Vagina (tissue), 2 donors: Measurements from ENCODE around the gene CMTR1. TPM values are rescaled to one million over a fixed set of nuclear protein-coding genes. Genes with fewer than 3 reads are reported as not detected.
A peak's percentile ranks its signal among the peaks of the same experiment; 100 is the strongest.

Experiments used
- DNase-seq, 2 donors: peaks; one replicate each; pipeline ENCODE4 v3.0.0-alpha.2; 2017; ENCODE audit errors: extremely low spot score in 2 of 2
- H3K27ac ChIP-seq: fragments of 200-600 bp; sonication (generic); one replicate; pipeline ENCODE4 v1.5.1; 2019
- H3K27me3 ChIP-seq: fragments of 200-600 bp; sonication (generic); one replicate; pipeline ENCODE4 v1.5.1; 2019
- H3K36me3 ChIP-seq, 2 donors: fragments of 200-600 bp; sonication (generic); one replicate each; pipeline ENCODE4 v1.5.1; 2017 to 2019
- H3K4me1 ChIP-seq: fragments of 200-600 bp; sonication (generic); one replicate; pipeline ENCODE4 v1.5.1; 2019
- H3K4me3 ChIP-seq, 2 donors: fragments of 200-600 bp; sonication (generic); 1 replicate in 1 of 2; 2 replicates in 1 of 2; pipeline ENCODE4 v1.5.1; 2016 to 2019
- H3K9me3 ChIP-seq: fragments of 200-600 bp; sonication (generic); one replicate; pipeline ENCODE4 v1.5.1; 2019
- CTCF ChIP-seq, 3 experiments: fragments of 450-650 bp in 2 of 3; fragments of 200-600 bp in 1 of 3; sonication (generic) in 1 of 3; IDR thresholded peaks; one replicate each; pipeline ENCODE4 v1.5.1; 2017 to 2019; ENCODE audit warnings: antibody characterized with exemption in 3 of 3, mild to moderate bottlenecking in 2 of 3, moderate library complexity in 2 of 3
- POLR2A ChIP-seq, 2 donors: fragments of 450-650 bp; IDR thresholded peaks; one replicate each; pipeline ENCODE4 v1.6.1; 2017; ENCODE audit warnings: antibody characterized with exemption in 2 of 2, mild to moderate bottlenecking in 2 of 2, moderate library complexity in 2 of 2
- POLR2AphosphoS5 ChIP-seq, 2 donors: sonication (generic); formaldehyde crosslinking; IDR thresholded peaks; one replicate each; pipeline ENCODE4 v1.9.0; 2017; ENCODE audit warnings: antibody characterized with exemption in 2 of 2, mild to moderate bottlenecking in 2 of 2, low read depth in 1 of 2; ENCODE audit not compliant: insufficient read depth in 1 of 2
- intact Hi-C: fragments of 100-400 bp; cut with DNase I; formaldehyde crosslinking; loops from one replicate; pipeline ENCODE4 v1.15.1; 2023
- total RNA-seq: library from RNA; depleted of rRNA; stranded (reverse); fragments of >200 nt; gene quantifications from one replicate; pipeline ENCODE4 v1.2.3, GENCODE V29; 2016

The CMTR1 gene
- total RNA-seq, 1 donor from 2014 or later: 24.3 TPM

DNA sequence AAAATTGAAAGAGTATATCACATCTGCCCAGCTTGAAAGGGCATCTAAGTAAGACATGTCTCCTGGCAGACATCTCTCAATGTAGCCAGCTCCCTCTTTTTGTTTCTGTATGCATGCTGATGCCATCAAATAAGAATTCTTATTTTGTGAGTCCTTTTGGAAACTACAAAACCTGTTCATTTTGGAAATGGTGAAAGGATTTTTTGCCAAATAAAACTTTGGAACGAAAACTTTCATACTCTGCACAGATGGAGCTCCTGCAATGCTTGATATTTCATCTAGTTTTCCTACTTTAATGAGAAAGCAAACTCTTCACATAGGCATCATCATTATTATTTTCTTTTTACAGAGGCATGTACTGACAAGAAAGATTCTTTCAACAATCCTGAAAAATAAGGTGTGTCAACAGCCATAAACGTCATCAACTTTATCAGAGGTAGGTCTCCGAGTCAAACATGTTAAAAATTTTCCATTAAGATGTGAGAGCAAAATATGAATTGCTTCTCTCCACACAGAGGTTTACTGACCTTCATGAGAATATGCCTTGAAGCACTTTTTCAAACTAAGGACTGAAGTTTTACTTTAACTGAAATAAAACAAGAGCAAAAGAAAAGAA, 26.2 kb upstream of the CMTR1 start:
- no peak for DNase-seq
- Histone ChIP-seq H3K27me3 (no peaks in the 10 kb centered on the region), H3K36me3 (no peaks in the 10 kb centered on the region), H3K9me3 (no peaks in the 10 kb centered on the region), H3K27ac (no peak overlapping the region), H3K4me1 (peaks cover 9% of the 10 kb centered on the region), H3K4me3 (no peak overlapping the region)
- intact Hi-C loops: no loop called here
- peak in 1 of 2 donors; percentile 28 for TF ChIP-seq POLR2AphosphoS5 (IDR thresholded peaks at IDR 0.05; ENCODE audit: insufficient read depth in 1 of 2, low read depth in 1 of 2)
- TF ChIP-seq POLR2A (IDR thresholded peaks at IDR 0.05): no peak

GRCh38 chr6:37407948-37408347, 25.1 kb upstream of the CMTR1 start:
- intact Hi-C loops: no loop called here
- H3K9me3 ChIP-seq: no peaks in the 10 kb centered on the region
- no peak for DNase-seq
- no peak overlapping the region for H3K27ac ChIP-seq
- no peaks in the 10 kb centered on the region for H3K27me3 ChIP-seq
- H3K4me3 ChIP-seq: no peak overlapping the region
- H3K36me3 ChIP-seq: no peaks in the 10 kb centered on the region
- H3K4me1 ChIP-seq: peaks cover 9% of the 10 kb centered on the region
- TF ChIP-seq POLR2AphosphoS5 (IDR thresholded peaks at IDR 0.05; ENCODE audit: insufficient read depth in 1 of 2, low read depth in 1 of 2) (peak in 1 of 2 donors; percentile 17), CTCF (IDR thresholded peaks at IDR 0.05) (no peak), POLR2A (IDR thresholded peaks at IDR 0.05) (no peak)

DNA sequence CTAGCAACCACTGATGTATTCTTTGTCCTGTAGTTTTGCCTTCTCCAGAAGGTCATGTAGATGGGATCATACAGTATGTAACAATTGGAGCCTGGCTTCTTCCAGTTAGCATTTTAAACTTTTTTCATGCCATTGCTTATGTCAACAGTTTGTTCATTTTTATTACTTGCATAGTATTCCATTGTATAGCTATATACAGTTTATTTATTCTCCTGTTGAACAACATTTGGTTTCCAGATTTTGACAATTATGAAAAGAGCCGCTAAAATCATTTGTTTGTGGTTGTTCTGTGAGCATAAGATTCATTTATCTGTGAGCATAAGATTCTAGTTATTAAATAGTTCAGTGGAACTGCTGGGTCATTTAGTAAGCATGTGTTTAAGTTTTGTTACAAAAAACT, 23.5 kb upstream of the CMTR1 start:
- Histone ChIP-seq H3K27me3 (no peaks in the 10 kb centered on the region), H3K27ac (no peak overlapping the region), H3K9me3 (no peaks in the 10 kb centered on the region), H3K36me3 (no peaks in the 10 kb centered on the region), H3K4me1 (peaks cover 9% of the 10 kb centered on the region), H3K4me3 (no peak overlapping the region)
- intact Hi-C loops: no loop called here
- TF ChIP-seq CTCF (IDR thresholded peaks at IDR 0.05) (no peak), POLR2AphosphoS5 (IDR thresholded peaks at IDR 0.05; ENCODE audit: insufficient read depth in 1 of 2, low read depth in 1 of 2) (no peak), POLR2A (IDR thresholded peaks at IDR 0.05) (no peak)
- DNase-seq: no peak

GRCh38 chr6:37417393-37417792, 15.6 kb upstream of the CMTR1 start:
- intact Hi-C loops: no loop called here

DNA sequence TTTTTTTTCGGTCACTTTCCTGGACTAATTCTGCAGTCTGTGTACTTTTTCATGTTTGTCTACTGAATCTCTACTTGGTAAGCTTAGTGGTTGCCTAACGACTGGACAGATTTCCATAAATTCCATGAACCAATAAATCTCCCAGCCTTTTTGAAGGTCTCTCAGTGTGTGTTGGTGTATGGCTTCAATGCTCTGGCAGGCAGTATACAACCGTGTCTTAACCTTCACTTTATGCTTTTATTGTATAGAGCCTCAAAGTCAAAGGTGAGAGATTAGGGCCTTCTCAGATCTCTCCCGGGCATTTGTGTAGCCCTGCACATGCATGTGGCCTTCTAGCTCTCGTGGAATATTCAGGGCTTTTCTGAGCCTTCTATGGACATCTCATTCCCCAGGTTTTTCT, 14.3 kb upstream of the CMTR1 start:
- no peak for TF ChIP-seq POLR2AphosphoS5 (IDR thresholded peaks at IDR 0.05; ENCODE audit: insufficient read depth in 1 of 2, low read depth in 1 of 2)
- no peak for TF ChIP-seq CTCF (IDR thresholded peaks at IDR 0.05)
- no peak for TF ChIP-seq POLR2A (IDR thresholded peaks at IDR 0.05)
- intact Hi-C loops: no loop called here
- Histone ChIP-seq H3K27me3 (no peaks in the 10 kb centered on the region), H3K4me1 (no peaks in the 10 kb centered on the region), H3K27ac (no peak overlapping the region), H3K36me3 (no peaks in the 10 kb centered on the region), H3K4me3 (no peak overlapping the region), H3K9me3 (no peaks in the 10 kb centered on the region)
- DNase-seq: no peak

More at GRCh38 chr6:37417393-37417792, 15.6 kb upstream of the CMTR1 start:
- Histone ChIP-seq H3K27ac (no peak overlapping the region), H3K4me3 (no peak overlapping the region), H3K27me3 (no peaks in the 10 kb centered on the region), H3K4me1 (no peaks in the 10 kb centered on the region), H3K9me3 (no peaks in the 10 kb centered on the region), H3K36me3 (no peaks in the 10 kb centered on the region)
- DNase-seq: no peak
- TF ChIP-seq POLR2AphosphoS5 (IDR thresholded peaks at IDR 0.05; ENCODE audit: insufficient read depth in 1 of 2, low read depth in 1 of 2) (no peak), CTCF (IDR thresholded peaks at IDR 0.05) (no peak), POLR2A (IDR thresholded peaks at IDR 0.05) (no peak)
